Tibial nerve (tissue), 4 donors: ENCODE results near the gene CAMTA1. TPM values are rescaled to one million over a fixed set of nuclear protein-coding genes. Genes with fewer than 3 reads are reported as not detected.

Source experiments
- DNase-seq, 2 donors: peaks; one replicate each; pipeline ENCODE4 v3.0.0-alpha.2; 2019; ENCODE audit warnings: low spot score in 2 of 2
- H3K27ac ChIP-seq, 4 donors: fragments of 200-600 bp; sonication (generic) in 3 of 4; one replicate each; pipeline ENCODE4 v1.5.1; 2017 to 2019; ENCODE audit warnings: mild to moderate bottlenecking in 1 of 4
- H3K27me3 ChIP-seq, 2 donors: fragments of 200-600 bp; sonication (generic) in 1 of 2; one replicate each; pipeline versions ENCODE4 v1.5.1 to v1.6.0; 2017 to 2019
- H3K36me3 ChIP-seq, 3 donors: fragments of 200-600 bp; sonication (generic); one replicate each; pipeline ENCODE4 v1.5.1; 2018 to 2019
- H3K4me1 ChIP-seq, 4 donors: fragments of 200-600 bp; sonication (generic) in 3 of 4; one replicate each; pipeline ENCODE4 v1.5.1; 2017 to 2019
- H3K4me3 ChIP-seq, 4 donors: fragments of 200-600 bp; sonication (generic) in 3 of 4; one replicate each; pipeline ENCODE4 v1.5.1; 2017 to 2019; ENCODE audit warnings: mild to moderate bottlenecking in 1 of 4, moderate library complexity in 1 of 4
- H3K9me3 ChIP-seq, 4 donors: fragments of 200-600 bp; sonication (generic) in 3 of 4; one replicate each; pipeline ENCODE4 v1.5.1; 2017 to 2019
- CTCF ChIP-seq, 5 experiments: fragments of 200-600 bp in 3 of 5; fragments of 450-650 bp in 2 of 5; sonication (generic) in 3 of 5; IDR thresholded peaks; one replicate each; pipeline ENCODE4 v1.5.1; 2016 to 2019; ENCODE audit warnings: antibody characterized with exemption in 5 of 5, mild to moderate bottlenecking in 3 of 5, moderate library complexity in 2 of 5
- EP300 ChIP-seq, 2 donors: sonication (generic); formaldehyde crosslinking; IDR thresholded peaks; one replicate each; pipeline ENCODE4 v1.6.1; 2017; ENCODE audit warnings: antibody characterized with exemption in 2 of 2, mild to moderate bottlenecking in 1 of 2
- POLR2A ChIP-seq, 2 donors: fragments of 450-650 bp; IDR thresholded peaks; one replicate each; pipeline ENCODE4 v1.6.1; 2017; ENCODE audit warnings: antibody characterized with exemption in 2 of 2, mild to moderate bottlenecking in 2 of 2, moderate library complexity in 2 of 2
- WGBS, 2 donors: methylation state at CpG; one replicate each; pipeline ENCODE4 v1.1.5; 2018; 5-methylcytosine and 5-hydroxymethylcytosine counted together
- total RNA-seq, 4 donors: library from RNA; depleted of rRNA; stranded (reverse); fragments of >200 nt; gene quantifications; one replicate each; pipeline ENCODE4 v1.1.0, GENCODE V29; 2016

Gene CAMTA1
- total RNA-seq, 4 donors from 2014 or later, result 41.8 to 104 (median 87.2) TPM

- DNase-seq, result no peak
- H3K9me3 ChIP-seq, result no peaks in the 10 kb centered on the region
- no peaks in the 10 kb centered on the region for H3K27me3 ChIP-seq
- WGBS, 2 donors, result 8 to 10% methylated on average over 2 of the region's 2 CpGs
- H3K4me3 ChIP-seq, result no peak overlapping the region
- H3K36me3 ChIP-seq, result no peaks in the 10 kb centered on the region
- TF ChIP-seq EP300 (IDR thresholded peaks at IDR 0.05) (no peak), POLR2A (IDR thresholded peaks at IDR 0.05) (no peak)
- no peak overlapping the region for H3K27ac ChIP-seq
- H3K4me1 ChIP-seq, result peaks cover 0 to 57% (median 0%) of the 10 kb centered on the region in 4 donors
Measured at GRCh38 chr1:6795661-6796060, 10.4 kb downstream of the CAMTA1 start.

GRCh38 chr1:6796095-6796494 lies 10.8 kb downstream of the CAMTA1 start:
- H3K9me3 ChIP-seq, result no peaks in the 10 kb centered on the region
- H3K4me3 ChIP-seq, result no peak overlapping the region
- H3K27ac ChIP-seq, result no peak overlapping the region
- no peaks in the 10 kb centered on the region for H3K27me3 ChIP-seq
- no peak for DNase-seq
- no peaks in the 10 kb centered on the region for H3K36me3 ChIP-seq
- no peak for TF ChIP-seq POLR2A (IDR thresholded peaks at IDR 0.05)
- no peak for TF ChIP-seq CTCF (IDR thresholded peaks at IDR 0.05)
- TF ChIP-seq EP300 (IDR thresholded peaks at IDR 0.05), result no peak
- WGBS, 2 donors, result 75 to 80% methylated on average over 9 of the region's 9 CpGs
- H3K4me1 ChIP-seq, result peaks cover 0 to 61% (median 0%) of the 10 kb centered on the region in 4 donors

- no peak overlapping the region for H3K27ac ChIP-seq
Measured at GRCh38 chr1:6799499-6799898, 14.2 kb downstream of the CAMTA1 start.

GRCh38 chr1:6800745-6801144 lies 15.5 kb downstream of the CAMTA1 start:
- no peaks in the 10 kb centered on the region for H3K27me3 ChIP-seq
- H3K27ac ChIP-seq, result peak overlapping the region in 1 of 4 donors; percentile 40
- H3K4me1 ChIP-seq, result peaks cover 0 to 50% (median 0%) of the 10 kb centered on the region in 4 donors
- no peak for DNase-seq
- H3K9me3 ChIP-seq, result no peaks in the 10 kb centered on the region
- TF ChIP-seq POLR2A (IDR thresholded peaks at IDR 0.05), result no peak
- TF ChIP-seq CTCF (IDR thresholded peaks at IDR 0.05), result no peak
- TF ChIP-seq EP300 (IDR thresholded peaks at IDR 0.05), result no peak
- H3K36me3 ChIP-seq, result no peaks in the 10 kb centered on the region
- WGBS, 2 donors, result 61% methylated on average over 4 of the region's 4 CpGs
- no peak overlapping the region for H3K4me3 ChIP-seq

More at GRCh38 chr1:6799499-6799898, 14.2 kb downstream of the CAMTA1 start:
- H3K4me3 ChIP-seq, result no peak overlapping the region
- TF ChIP-seq POLR2A (IDR thresholded peaks at IDR 0.05), result no peak
- TF ChIP-seq CTCF (IDR thresholded peaks at IDR 0.05), result no peak
- no peak for TF ChIP-seq EP300 (IDR thresholded peaks at IDR 0.05)
- H3K4me1 ChIP-seq, result peaks cover 0 to 60% (median 0%) of the 10 kb centered on the region in 4 donors
- DNase-seq, result no peak
- H3K9me3 ChIP-seq, result no peaks in the 10 kb centered on the region
- WGBS, 2 donors, result 86% methylated on average over 4 of the region's 4 CpGs
- H3K36me3 ChIP-seq, result no peaks in the 10 kb centered on the region
- H3K27me3 ChIP-seq, result no peaks in the 10 kb centered on the region

- WGBS, 2 donors, result 90 to 93% methylated on average over 2 of the region's 2 CpGs
- H3K9me3 ChIP-seq, result no peaks in the 10 kb centered on the region
- no peak for DNase-seq
- H3K27me3 ChIP-seq, result no peaks in the 10 kb centered on the region
- peak overlapping the region in 1 of 4 donors; percentile 4 for H3K27ac ChIP-seq
- no peak overlapping the region for H3K4me3 ChIP-seq
- TF ChIP-seq POLR2A (IDR thresholded peaks at IDR 0.05) (no peak), EP300 (IDR thresholded peaks at IDR 0.05) (no peak), CTCF (IDR thresholded peaks at IDR 0.05) (no peak)
- no peaks in the 10 kb centered on the region for H3K36me3 ChIP-seq
- H3K4me1 ChIP-seq, result peaks cover 0 to 50% (median 0%) of the 10 kb centered on the region in 4 donors
Measured at GRCh38 chr1:6801199-6801598, 15.9 kb downstream of the CAMTA1 start.

- no peak for DNase-seq
- no peak overlapping the region for H3K4me3 ChIP-seq
- no peaks in the 10 kb centered on the region for H3K9me3 ChIP-seq
- no peak overlapping the region for H3K27ac ChIP-seq
- TF ChIP-seq EP300 (IDR thresholded peaks at IDR 0.05) (no peak), POLR2A (IDR thresholded peaks at IDR 0.05) (no peak), CTCF (IDR thresholded peaks at IDR 0.05) (no peak)
- H3K36me3 ChIP-seq, result no peaks in the 10 kb centered on the region
- no peaks in the 10 kb centered on the region for H3K27me3 ChIP-seq
- H3K4me1 ChIP-seq, result peaks cover 0 to 46% (median 0%) of the 10 kb centered on the region in 4 donors
- WGBS, 2 donors, result 74 to 79% methylated on average over 3 of the region's 3 CpGs
Measured at GRCh38 chr1:6801966-6802365, 16.7 kb downstream of the CAMTA1 start.
